DOHH2 (cell line): ENCODE measurements around the gene NELFB.
A peak's percentile ranks its signal among the peaks of the same experiment; 100 is the strongest.

Source experiments
- H3F3A ChIP-seq: fragments of 200-600 bp; sonication (generic), shearing (Covaris generic); 2 replicates; pipeline ENCODE4 v1.6.0; 2016; ENCODE audit warnings: antibody characterized with exemption, mild to moderate bottlenecking; ENCODE audit not compliant: control insufficient read depth, insufficient read depth
- H3K27ac ChIP-seq: fragments of 200-600 bp; sonication (generic); 2 replicates; pipeline ENCODE4 v1.5.1; 2014; ENCODE audit warnings: low read depth, mild to moderate bottlenecking, low read length, moderate library complexity
- H3K27me3 ChIP-seq: fragments of 200-600 bp; sonication (generic); 2 replicates; pipeline ENCODE4 v1.6.1; 2014; ENCODE audit warnings: mild to moderate bottlenecking, low read length, mixed read lengths; ENCODE audit not compliant: control insufficient read depth
- H3K36me3 ChIP-seq: fragments of 200-600 bp; sonication (generic); 2 replicates; pipeline ENCODE4 v1.6.1; 2014; ENCODE audit warnings: mild to moderate bottlenecking, low read length, moderate library complexity, mixed read lengths; ENCODE audit not compliant: control insufficient read depth
- H3K4me1 ChIP-seq: fragments of 200-600 bp; sonication (generic); 2 replicates; pipeline ENCODE4 v1.6.1; 2014; ENCODE audit warnings: mild to moderate bottlenecking, low read length, mixed read lengths; ENCODE audit not compliant: control insufficient read depth
- H3K4me2 ChIP-seq: fragments of 200-600 bp; sonication (generic); 2 replicates; pipeline ENCODE4 v1.6.0; 2014; ENCODE audit warnings: mild to moderate bottlenecking, low read length, moderate library complexity
- H3K4me3 ChIP-seq: fragments of 200-600 bp; sonication (generic); 2 replicates; pipeline ENCODE4 v1.5.1; 2014; ENCODE audit warnings: mild to moderate bottlenecking, low read length, mixed read lengths
- H3K79me2 ChIP-seq: fragments of 200-600 bp; sonication (generic); 2 replicates; pipeline ENCODE4 v1.6.1; 2014; ENCODE audit warnings: mild to moderate bottlenecking, low read length, mixed read lengths; ENCODE audit not compliant: control insufficient read depth
- H3K9me2 ChIP-seq: fragments of 200-600 bp; sonication (generic); replicated peaks from 2 replicates; pipeline ENCODE4 v1.6.1; 2014; ENCODE audit warnings: mild to moderate bottlenecking, low read length, mixed read lengths; ENCODE audit not compliant: control insufficient read depth
- H3K9me3 ChIP-seq: fragments of 200-600 bp; sonication (generic); 2 replicates; pipeline ENCODE4 v1.6.1; 2014; ENCODE audit warnings: antibody characterized with exemption, low read length, mixed read lengths; ENCODE audit not compliant: control insufficient read depth, insufficient read depth
- H4K20me1 ChIP-seq: fragments of 200-600 bp; sonication (generic); 2 replicates; pipeline ENCODE4 v1.6.0; 2014; ENCODE audit warnings: low read depth, mild to moderate bottlenecking, antibody characterized with exemption, low read length, moderate library complexity; ENCODE audit not compliant: control insufficient read depth, insufficient read depth
- CTCF ChIP-seq: fragments of 200-600 bp; sonication (generic); IDR thresholded peaks from one replicate; pipeline ENCODE4 v1.5.1; 2014; ENCODE audit warnings: antibody characterized with exemption, mild to moderate bottlenecking, low read depth, low read length; ENCODE audit not compliant: poor library complexity, severe bottlenecking
- EZH2phosphoT487 ChIP-seq: fragments of 200-600 bp; sonication (generic); IDR thresholded peaks from 2 replicates; pipeline ENCODE4 v1.6.1; 2017; ENCODE audit warnings: borderline replicate concordance, mild to moderate bottlenecking, antibody characterized with exemption, low read length, moderate library complexity, mixed read lengths

The NELFB gene

GRCh38 chr9:137300567-137301080 is 45.5 kb downstream of the NELFB start:
- H4K20me1 ChIP-seq: peaks cover 13% of the 10 kb centered on the region; the same call in 1 of the 2 replicates
- peak overlapping the region; percentile 94 for H3K4me3 ChIP-seq
- no peaks in the 10 kb centered on the region for H3K9me3 ChIP-seq
- peaks cover 63% of the 10 kb centered on the region for H3K4me1 ChIP-seq
- TF ChIP-seq EZH2phosphoT487 (no peak), CTCF (no peak)
- H3K9me2 ChIP-seq: no peaks in the 10 kb centered on the region
- peaks cover 12% of the 10 kb centered on the region for H3F3A ChIP-seq
- peaks cover 12% of the 10 kb centered on the region for H3K27me3 ChIP-seq
- H3K36me3 ChIP-seq: peaks cover 3% of the 10 kb centered on the region; the same call in 1 of the 2 replicates
- H3K79me2 ChIP-seq: peaks cover 17% of the 10 kb centered on the region
- no peak overlapping the region for H3K27ac ChIP-seq
- peak overlapping the region; percentile 98 for H3K4me2 ChIP-seq

GRCh38 chr9:137301081-137301947 is 46.2 kb downstream of the NELFB start:
- Histone ChIP-seq H3K27me3 (peaks cover 19% of the 10 kb centered on the region), H4K20me1 (peaks cover 13% of the 10 kb centered on the region; the same call in 1 of the 2 replicates), H3K36me3 (peaks cover 3% of the 10 kb centered on the region; the same call in 1 of the 2 replicates), H3K79me2 (peaks cover 17% of the 10 kb centered on the region), H3K27ac (no peak overlapping the region), H3K4me1 (peaks cover 66% of the 10 kb centered on the region), H3K4me3 (peak overlapping the region; percentile 94), H3K9me3 (no peaks in the 10 kb centered on the region), H3K9me2 (no peaks in the 10 kb centered on the region), H3F3A (peaks cover 12% of the 10 kb centered on the region), H3K4me2 (peak overlapping the region; percentile 98)
- TF ChIP-seq CTCF (no peak), EZH2phosphoT487 (no peak; the same call in 1 of the 2 replicates)

GRCh38 chr9:137302118-137302448 is 47.0 kb downstream of the NELFB start, which contains the start of gene NRARP:
NRARP (minus strand) TSS chr9:137302271; CDS start chr9:137301928, 343 bp downstream.
- Histone ChIP-seq H3F3A (peaks cover 12% of the 10 kb centered on the region), H3K9me3 (no peaks in the 10 kb centered on the region), H4K20me1 (peaks cover 13% of the 10 kb centered on the region; the same call in 1 of the 2 replicates), H3K4me1 (peaks cover 66% of the 10 kb centered on the region), H3K4me2 (peak within 1 kb of the TSS; percentile 98), H3K27ac (no peak within 1 kb of the TSS), H3K27me3 (peaks cover 24% of the 10 kb centered on the region), H3K79me2 (peaks cover 17% of the 10 kb centered on the region), H3K36me3 (peaks cover 3% of the 10 kb centered on the region; the same call in 1 of the 2 replicates), H3K4me3 (peak within 1 kb of the TSS; percentile 94), H3K9me2 (no peaks in the 10 kb centered on the region)
- no peak for TF ChIP-seq EZH2phosphoT487
- no peak for TF ChIP-seq CTCF
